Smooth muscle cell (in vitro differentiated cells): ENCODE results near the gene OR13J1. TPM values are rescaled to one million over a fixed set of nuclear protein-coding genes. Genes with fewer than 3 reads are reported as not detected.
A peak's percentile ranks its signal among the peaks of the same experiment; 100 is the strongest.

ENCODE experiments used
- DNase-seq: peaks from one replicate; lab custom pipeline; 2025; ENCODE audit not compliant: unreplicated experiment; lab: John Stamatoyannopoulos, UW
- H2AFZ ChIP-seq: fragments of 200-600 bp; sonication (generic); 2 replicates; pipeline ENCODE4 v1.6.0; 2016; ENCODE audit warnings: antibody characterized with exemption, low read depth, mild to moderate bottlenecking
- H3F3A ChIP-seq: fragments of 200-600 bp; sonication (generic); 2 replicates; pipeline ENCODE4 v1.6.0; 2017; ENCODE audit warnings: antibody characterized with exemption, low read depth
- H3K27ac ChIP-seq: fragments of 200-600 bp; sonication (generic); 2 replicates; pipeline ENCODE4 v1.5.1; 2016; ENCODE audit warnings: low read depth, mild to moderate bottlenecking
- H3K27me3 ChIP-seq: fragments of 200-600 bp; sonication (generic); 2 replicates; pipeline ENCODE4 v1.6.1; 2016; ENCODE audit warnings: low read depth, mild to moderate bottlenecking
- H3K36me3 ChIP-seq: fragments of 200-600 bp; sonication (generic); 2 replicates; pipeline ENCODE4 v1.5.1; 2016; ENCODE audit warnings: low read depth
- H3K4me1 ChIP-seq: fragments of 200-600 bp; sonication (generic); 2 replicates; pipeline ENCODE4 v1.5.1; 2016; ENCODE audit warnings: low read depth
- H3K4me2 ChIP-seq: fragments of 200-600 bp; sonication (generic); 2 replicates; pipeline ENCODE4 v1.6.0; 2016; ENCODE audit warnings: mild to moderate bottlenecking
- H3K4me3 ChIP-seq: fragments of 200-600 bp; sonication (generic); 2 replicates; pipeline ENCODE4 v1.5.1; 2016; ENCODE audit warnings: mild to moderate bottlenecking
- H3K79me2 ChIP-seq: fragments of 200-600 bp; sonication (generic); 2 replicates; pipeline ENCODE4 v1.6.0; 2016; ENCODE audit warnings: low read depth, mild to moderate bottlenecking
- H3K9ac ChIP-seq: fragments of 200-600 bp; sonication (generic); 2 replicates; pipeline ENCODE4 v1.6.0; 2016; ENCODE audit warnings: low read depth
- H3K9me3 ChIP-seq: fragments of 200-600 bp; sonication (generic); replicated peaks from 2 replicates; pipeline ENCODE4 v1.5.1; 2016; ENCODE audit warnings: low read depth
- H4K20me1 ChIP-seq: fragments of 200-600 bp; sonication (generic); 2 replicates; pipeline ENCODE4 v1.6.0; 2016; ENCODE audit warnings: low read depth
- WGBS: methylation state at CpG from one replicate; pipeline ENCODE4 v1.1.7; 2016; ENCODE audit warnings: low lambda C conversion rate; 5-methylcytosine and 5-hydroxymethylcytosine counted together
- polyA plus RNA-seq: library from polyadenylated mRNA; unstranded; fragments of >200 nt; fragmentation: Nextera tagmentation; extraction: Ambion mirVana; gene quantifications from 2 replicates; pipeline ENCODE4 v1.2.1, GENCODE V29; 2016
- total RNA-seq: library from RNA; depleted of rRNA; stranded (reverse); fragments of >200 nt; gene quantifications from 2 replicates; pipeline ENCODE4 v1.2.3, GENCODE V29; 2014
- TF ChIP-seq, protein P1 (sequence below): fragments of 200-600 bp; sonication (generic); IDR thresholded peaks from 2 replicates; pipeline ENCODE4 v1.5.1; 2017; ENCODE audit warnings: borderline replicate concordance, mild to moderate bottlenecking, antibody characterized with exemption; ENCODE audit not compliant: insufficient read depth, poor library complexity, severe bottlenecking

OR13J1 gene
- total and polyA plus RNA-seq, 2 experiments from 2014 or later = not detected

DNA sequence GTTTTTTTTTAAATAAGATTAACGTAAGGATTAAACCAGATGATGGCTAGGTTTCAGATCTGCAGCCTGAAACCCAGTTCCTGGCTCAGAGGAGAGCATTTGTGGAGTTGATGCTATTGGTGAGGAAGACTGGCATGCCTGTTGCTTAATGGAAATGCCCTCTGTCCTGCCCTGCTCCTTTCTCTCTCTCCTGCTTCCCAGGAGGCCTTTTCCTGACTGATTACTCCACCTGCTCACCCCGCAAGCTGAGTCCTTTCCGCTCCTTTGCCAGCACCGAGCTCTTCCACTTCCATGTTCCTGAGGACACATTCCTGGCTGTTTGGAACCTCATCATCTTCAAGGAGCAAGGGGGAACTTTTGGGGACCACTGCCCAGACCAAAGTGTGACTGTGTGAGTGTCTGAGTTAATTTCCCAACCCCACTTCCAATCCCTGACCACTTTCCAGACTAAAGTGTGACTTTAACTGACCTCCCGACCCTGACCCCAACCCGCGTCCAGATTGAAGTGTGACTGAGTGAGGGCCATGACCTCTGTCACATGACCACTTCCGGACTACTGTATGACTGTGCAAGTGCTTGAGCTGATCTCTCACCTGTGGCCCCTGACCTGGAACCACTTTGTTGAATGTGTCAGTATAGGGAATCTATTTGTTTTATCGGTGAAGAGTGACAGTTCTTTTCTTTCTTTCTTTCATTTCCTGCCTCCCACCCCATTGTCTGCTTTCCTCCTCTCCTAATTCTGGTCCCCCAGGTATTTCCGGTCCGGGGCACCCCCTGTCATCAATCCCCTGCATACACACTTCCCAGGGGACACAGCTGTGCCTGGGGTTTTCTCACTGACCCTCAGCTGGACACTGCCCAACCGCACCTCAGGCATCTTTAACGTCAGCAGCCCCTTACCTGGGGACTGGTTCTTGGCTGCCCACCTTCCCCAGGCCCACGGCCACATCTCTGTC is 35.7 kb downstream of the OR13J1 start:
- Histone ChIP-seq H2AFZ (no peak overlapping the region), H3K4me2 (no peak overlapping the region), H3K9me3 (no peaks in the 10 kb centered on the region), H3K27me3 (no peaks in the 10 kb centered on the region), H3F3A (no peaks in the 10 kb centered on the region), H3K9ac (no peak overlapping the region), H3K4me1 (peaks cover 8% of the 10 kb centered on the region), H4K20me1 (no peaks in the 10 kb centered on the region), H3K27ac (no peak overlapping the region), H3K4me3 (no peak overlapping the region), H3K79me2 (peaks cover 9% of the 10 kb centered on the region), H3K36me3 (no peaks in the 10 kb centered on the region)
- no peak for DNase-seq
- TF ChIP-seq, protein P1, sequence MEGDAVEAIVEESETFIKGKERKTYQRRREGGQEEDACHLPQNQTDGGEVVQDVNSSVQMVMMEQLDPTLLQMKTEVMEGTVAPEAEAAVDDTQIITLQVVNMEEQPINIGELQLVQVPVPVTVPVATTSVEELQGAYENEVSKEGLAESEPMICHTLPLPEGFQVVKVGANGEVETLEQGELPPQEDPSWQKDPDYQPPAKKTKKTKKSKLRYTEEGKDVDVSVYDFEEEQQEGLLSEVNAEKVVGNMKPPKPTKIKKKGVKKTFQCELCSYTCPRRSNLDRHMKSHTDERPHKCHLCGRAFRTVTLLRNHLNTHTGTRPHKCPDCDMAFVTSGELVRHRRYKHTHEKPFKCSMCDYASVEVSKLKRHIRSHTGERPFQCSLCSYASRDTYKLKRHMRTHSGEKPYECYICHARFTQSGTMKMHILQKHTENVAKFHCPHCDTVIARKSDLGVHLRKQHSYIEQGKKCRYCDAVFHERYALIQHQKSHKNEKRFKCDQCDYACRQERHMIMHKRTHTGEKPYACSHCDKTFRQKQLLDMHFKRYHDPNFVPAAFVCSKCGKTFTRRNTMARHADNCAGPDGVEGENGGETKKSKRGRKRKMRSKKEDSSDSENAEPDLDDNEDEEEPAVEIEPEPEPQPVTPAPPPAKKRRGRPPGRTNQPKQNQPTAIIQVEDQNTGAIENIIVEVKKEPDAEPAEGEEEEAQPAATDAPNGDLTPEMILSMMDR = no peak
- 95% methylated on average over 14 of the region's 14 CpGs for WGBS

DNA sequence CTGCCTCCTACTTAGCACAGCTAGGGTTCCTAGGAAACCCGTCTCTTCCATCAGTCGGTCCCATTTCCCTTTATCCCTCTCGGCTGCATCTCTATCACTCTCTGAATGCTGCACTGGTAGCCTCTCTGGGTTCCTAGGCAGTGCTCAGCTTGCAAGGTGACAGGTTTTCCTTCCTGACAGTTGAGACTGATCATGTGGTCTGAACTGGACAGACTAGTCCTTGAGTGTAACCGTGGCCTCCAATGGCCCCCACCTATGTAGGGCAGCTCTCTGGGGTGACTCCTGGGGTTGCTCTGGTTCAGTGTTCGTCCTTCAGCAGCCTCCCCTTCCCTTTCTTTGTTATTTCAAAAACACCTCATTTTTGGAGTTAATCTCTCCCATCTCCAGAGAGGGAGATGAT is 37.4 kb downstream of the OR13J1 start:
- no peak for DNase-seq
- no peak overlapping the region for H3K4me2 ChIP-seq

DNA sequence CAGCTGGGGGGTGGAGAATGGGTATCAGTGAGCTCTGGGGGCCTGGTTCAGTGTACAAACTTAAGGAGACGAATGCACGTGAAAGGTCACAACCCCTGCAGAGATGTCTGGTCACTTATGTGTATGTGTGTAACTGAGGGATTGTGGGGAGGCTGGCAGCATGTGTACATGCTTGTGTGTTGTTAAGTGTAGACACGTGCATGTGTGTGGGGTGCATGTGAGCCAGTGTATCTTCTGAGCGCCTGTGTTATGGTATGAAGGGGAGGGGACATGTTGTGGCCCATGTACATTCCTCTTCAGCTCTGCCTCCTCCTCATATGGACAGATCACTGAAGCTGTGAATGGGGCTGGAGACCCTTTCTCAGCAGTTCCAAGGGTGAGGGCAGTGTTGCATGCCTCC is 39.2 kb downstream of the OR13J1 start:
- Histone ChIP-seq H3F3A (peaks cover 7% of the 10 kb centered on the region), H3K36me3 (no peaks in the 10 kb centered on the region), H3K9ac (no peak overlapping the region), H3K4me3 (no peak overlapping the region), H3K4me2 (no peak overlapping the region), H4K20me1 (no peaks in the 10 kb centered on the region), H3K9me3 (no peaks in the 10 kb centered on the region), H3K4me1 (peaks cover 8% of the 10 kb centered on the region), H3K27me3 (no peaks in the 10 kb centered on the region), H3K79me2 (peaks cover 9% of the 10 kb centered on the region), H3K27ac (no peak overlapping the region), H2AFZ (no peak overlapping the region)
- TF ChIP-seq, protein P1 = no peak
- WGBS = 93% methylated on average over 4 of the region's 4 CpGs
- no peak for DNase-seq

More for the DNA sequence above, 37.4 kb downstream of the OR13J1 start:
- Histone ChIP-seq H3K9me3 (no peaks in the 10 kb centered on the region), H3K36me3 (no peaks in the 10 kb centered on the region), H3F3A (no peaks in the 10 kb centered on the region), H3K4me1 (peaks cover 8% of the 10 kb centered on the region), H3K9ac (no peak overlapping the region), H3K79me2 (peaks cover 9% of the 10 kb centered on the region), H3K4me3 (no peak overlapping the region), H4K20me1 (no peaks in the 10 kb centered on the region), H2AFZ (no peak overlapping the region), H3K27ac (no peak overlapping the region), H3K27me3 (no peaks in the 10 kb centered on the region)
- WGBS = 75% methylated on average over 5 of the region's 5 CpGs
- TF ChIP-seq, protein P1 = no peak

DNA sequence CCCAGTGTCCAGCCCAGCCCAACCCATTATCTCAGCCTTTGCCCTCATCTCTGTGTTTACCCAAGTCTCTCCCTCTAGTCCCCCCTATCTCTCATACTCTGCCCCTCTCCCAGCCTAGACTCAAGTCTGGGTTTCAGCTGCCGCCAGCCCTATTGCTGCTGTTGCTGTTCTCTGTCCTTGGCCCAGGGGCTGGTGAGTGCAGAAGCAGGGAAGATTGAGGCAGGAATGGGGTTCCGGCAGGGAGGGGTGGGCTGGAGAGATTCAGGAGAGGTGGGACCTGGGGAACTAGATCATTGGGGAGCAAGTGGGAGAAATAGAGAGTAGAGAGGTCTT is 40.5 kb downstream of the OR13J1 start:
- Histone ChIP-seq H3K4me1 (peaks cover 8% of the 10 kb centered on the region), H3K4me3 (peak overlapping the region; percentile 97), H3K27ac (peak overlapping the region; percentile 85), H3K9ac (peak overlapping the region; percentile 91), H3K4me2 (peak overlapping the region; percentile 99), H3K79me2 (peaks cover 9% of the 10 kb centered on the region), H3F3A (peaks cover 7% of the 10 kb centered on the region), H4K20me1 (no peaks in the 10 kb centered on the region), H3K27me3 (no peaks in the 10 kb centered on the region), H2AFZ (peak overlapping the region; percentile 99), H3K9me3 (no peaks in the 10 kb centered on the region), H3K36me3 (no peaks in the 10 kb centered on the region)
- TF ChIP-seq, protein P1 = no peak
- DNase-seq = no peak
- WGBS = 52% methylated on average over 2 of the region's 2 CpGs
